ENCODE measurements around the gene TNXB.

TNXB gene

DNA sequence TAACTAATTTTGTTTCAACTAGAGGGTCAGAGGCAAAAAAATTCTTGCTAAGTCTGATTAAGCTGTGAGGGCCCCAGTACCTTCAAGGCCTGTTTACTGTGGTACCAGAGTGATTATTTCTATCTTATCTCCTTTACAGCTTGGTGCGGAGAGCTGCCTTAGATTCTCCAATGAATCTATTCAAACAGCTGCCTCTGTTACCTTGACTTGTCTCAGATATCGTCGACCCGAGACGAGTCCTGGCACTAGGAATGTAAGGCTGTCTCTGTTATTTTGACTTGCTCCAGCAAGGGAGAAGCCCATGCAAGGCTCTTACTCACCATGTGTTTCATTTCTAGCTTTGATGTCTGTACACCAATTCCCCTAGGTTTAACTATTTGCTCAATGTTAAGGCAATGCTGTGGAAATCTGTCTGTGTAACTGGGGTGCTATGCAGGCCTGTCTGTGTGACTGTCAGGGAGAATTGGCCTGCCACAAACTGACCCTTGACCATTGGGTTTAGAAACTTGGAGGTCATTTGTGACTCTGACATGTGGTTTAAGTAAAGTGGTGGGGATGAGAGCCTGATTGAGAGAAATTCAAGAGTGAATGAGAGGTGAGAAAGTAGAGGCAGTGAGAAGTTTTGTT is 31.4 kb upstream of the TNXB start:
- DNase-seq, result no peak

DNA sequence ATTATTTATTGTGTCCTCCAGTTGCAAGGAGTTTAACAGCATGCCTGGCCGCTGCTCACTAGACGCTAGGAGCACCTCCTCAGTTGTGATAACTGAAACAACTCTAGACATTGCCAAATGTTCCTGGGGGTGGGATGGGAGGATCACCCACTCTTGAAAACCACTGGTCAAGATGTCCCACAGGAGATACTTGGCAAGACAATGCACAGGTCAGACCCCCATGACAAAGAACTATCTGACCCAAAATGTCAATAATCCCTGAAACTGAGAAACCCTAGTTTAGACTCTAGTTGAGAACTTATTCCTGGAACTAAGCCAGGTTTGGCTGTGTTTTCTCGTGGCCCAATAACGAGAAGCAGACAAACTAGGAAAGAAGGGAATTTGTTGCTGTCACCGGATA is 30.5 kb upstream of the TNXB start:
- DNase-seq, result no peak

DNA sequence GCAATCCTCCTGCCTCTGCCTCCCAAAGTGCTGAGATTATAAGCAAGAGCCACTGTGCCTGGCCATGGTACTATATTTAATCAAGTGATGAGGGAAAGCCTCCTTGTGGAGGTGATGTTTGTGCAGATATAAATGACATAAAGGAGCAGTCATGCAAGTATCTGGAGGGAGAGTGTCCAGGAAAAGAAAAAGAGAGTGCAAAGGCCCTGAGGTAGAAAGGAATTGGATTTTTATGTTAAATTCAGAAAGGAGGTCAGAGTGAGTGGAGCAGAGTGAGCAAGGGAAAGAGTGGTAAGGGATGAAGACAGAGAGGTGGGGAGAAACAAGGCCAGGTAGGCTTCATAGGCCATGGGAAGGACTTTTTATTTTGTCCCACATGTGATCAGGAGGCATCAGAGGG is 28.3 kb upstream of the TNXB start:
- DNase-seq, result no peak

DNA sequence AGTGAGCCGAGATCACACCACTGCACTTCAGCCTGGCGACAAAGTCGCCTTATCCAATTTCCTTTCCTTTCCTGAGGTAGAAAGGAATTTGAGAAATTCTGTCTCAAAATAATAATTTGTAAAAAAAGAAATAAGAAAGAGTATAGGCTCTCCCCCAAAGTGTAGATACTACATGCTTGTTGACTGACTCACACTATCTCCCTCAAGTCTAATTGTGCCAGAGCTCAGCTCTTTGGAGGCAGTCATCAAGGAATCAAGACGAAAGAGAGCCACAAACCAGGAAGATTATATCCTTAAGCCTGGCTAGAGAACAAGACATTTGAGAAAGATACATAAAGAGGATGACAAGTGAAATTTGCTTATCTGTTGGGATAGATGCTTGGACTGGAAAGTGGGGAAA is 24.6 kb upstream of the TNXB start:
- no peak for DNase-seq

DNA sequence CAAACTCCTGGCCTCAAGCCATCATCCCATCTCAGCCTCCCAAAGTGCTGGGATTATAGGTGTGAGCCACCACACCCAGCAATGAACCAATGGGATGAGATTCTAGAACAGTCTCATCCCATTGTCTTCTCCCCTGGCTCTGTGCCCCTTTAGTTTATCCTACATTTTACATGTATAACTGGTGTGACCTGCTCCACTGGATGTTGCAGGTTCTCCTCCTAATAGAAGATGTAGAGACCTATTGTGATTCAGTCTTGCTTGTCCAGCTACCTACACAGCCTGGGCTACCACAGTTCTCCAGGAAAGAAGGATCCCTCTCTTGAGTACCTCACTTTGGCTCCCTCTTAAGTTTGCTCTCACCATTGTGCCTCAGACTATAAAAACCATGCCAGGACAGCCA is 23.0 kb upstream of the TNXB start:
- DNase-seq, result no peak

DNA sequence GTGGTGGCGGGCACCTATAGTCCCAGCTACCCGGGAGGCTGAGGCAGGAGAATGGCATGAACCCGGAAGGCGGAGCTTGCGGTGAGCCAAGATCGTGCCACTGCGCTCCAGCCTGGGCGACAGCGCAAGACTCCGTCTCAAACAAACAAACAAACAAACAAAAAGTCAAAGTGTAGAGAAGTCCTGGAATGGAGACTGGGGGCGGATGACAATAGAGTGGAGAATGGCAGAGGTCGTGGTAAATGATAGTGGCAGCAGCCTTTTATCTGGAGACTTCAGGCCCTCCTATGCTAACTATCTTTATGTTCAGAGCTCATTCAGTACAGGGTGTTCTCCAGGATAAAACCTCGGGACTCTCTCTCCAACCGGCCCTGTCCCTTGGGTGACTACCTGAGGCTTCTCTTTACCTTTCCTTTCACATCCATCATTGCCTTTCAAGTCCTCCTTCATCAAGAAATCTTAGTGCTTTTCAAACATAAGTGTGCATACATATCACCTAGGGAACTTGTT is 22.4 kb upstream of the TNXB start:
- no peak for DNase-seq

DNA sequence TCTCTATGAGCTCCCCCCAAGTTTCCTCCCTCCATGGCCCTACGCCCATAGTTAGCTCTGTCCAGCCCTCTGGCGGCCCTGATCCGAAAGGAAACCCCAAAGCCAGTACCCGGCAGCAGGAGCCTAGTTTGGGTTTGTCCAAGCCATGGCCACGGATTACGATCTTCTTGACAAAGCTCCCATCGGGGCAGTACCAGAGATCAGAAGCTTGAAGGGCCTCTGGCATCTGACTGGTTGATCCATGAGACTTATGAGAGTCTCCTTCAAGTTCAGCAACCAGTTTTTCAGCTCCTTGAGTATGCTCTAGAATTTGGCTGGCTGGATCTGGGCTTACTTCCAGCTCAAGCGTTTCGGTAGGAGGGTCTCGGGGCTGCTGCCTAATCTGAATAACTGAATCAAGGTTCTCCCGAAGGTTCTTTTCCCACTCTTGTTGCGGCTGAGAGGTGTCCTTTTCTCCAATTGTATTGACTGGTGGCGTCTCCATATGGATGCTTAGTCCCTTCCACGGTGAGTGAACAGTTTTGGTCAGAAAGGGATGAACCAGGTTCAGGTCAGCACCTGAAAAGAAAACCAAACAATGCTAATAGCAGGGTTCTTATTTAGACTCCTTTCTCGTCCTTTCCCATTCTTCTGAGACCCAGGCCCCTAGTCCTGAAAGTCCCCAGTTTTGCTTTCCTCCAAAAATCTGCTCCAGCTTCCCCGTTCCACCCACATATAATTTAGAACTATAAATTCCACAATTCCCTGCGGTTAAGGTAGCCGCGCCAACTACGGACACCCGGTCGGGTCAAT is 20.4 kb upstream of the TNXB start:
- no peak for DNase-seq

DNA sequence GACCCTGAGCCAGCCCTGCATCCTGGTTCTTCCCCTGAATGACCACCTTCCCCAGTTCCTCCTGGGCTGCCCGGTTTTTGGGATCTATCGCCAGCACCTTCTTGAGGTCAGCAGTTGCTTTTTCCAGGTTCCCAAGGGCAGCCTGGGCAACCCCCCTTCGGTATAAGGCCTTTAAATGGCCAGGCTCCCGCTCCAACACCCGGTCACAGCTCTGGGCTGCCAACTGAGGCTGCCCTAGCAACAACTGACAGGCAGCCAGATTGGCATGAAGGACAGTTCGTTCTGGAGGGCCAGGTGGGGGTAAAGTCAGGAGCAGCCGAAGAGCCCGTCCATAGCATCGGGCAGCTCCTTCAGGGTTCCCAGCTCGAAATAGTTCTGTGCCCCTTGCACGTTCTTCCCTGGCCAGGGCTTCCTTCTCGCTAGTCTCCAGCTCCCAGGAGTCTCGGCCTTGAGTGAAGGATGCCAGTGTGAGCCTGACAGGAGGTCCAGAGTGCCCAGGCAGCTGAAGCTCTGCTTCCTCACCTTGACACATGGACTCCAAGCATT is 19.7 kb upstream of the TNXB start:
- no peak for DNase-seq

DNA sequence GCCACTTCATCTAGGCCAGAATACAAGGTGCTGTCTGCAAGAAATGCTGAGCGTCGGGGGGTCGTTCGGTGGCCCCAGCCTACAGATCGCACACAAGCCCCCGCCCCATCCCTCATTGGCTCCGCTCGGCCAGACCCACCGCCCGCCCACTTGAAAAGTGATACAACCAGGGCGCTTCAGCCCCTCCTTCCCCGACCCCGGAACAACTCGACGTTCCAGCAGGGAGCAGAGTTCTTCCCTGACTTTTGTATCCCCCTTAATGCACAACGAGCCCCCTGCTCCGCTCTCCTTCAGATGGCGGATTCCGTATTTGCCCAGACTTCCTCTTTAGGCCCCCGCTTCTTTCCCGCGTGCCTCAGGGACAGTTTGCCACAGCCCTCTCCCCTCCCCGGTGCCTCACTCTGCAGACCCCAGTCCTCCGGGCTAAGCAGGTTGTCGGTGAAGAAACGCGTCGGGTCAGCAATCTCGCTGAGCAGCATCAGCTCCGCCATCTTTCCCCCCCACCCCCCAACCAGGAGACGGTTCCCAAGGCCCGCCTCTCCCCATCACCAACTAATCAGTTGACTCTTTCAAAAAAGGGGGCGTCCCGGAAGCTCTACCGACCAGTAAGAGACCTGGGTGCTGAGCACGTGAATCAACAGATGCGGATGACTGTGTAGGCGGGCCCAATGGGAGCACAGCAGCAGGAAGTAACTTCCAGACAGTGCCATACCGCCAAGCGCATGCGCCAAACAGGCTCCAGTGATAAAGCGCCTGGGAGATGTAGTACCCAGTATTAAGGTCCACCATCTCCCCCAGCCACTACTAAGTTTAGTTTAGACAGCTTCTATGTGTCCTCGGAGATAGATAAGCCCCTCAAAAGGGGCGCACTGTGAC is 18.8 kb upstream of the TNXB start, which contains the start of gene ATF6B:
Gene ATF6B (minus strand): TSS at position 530 of the 876 bp plus-strand sequence. CDS start 39 bp downstream, at position 491.
- peak; percentile 96 for DNase-seq

DNA sequence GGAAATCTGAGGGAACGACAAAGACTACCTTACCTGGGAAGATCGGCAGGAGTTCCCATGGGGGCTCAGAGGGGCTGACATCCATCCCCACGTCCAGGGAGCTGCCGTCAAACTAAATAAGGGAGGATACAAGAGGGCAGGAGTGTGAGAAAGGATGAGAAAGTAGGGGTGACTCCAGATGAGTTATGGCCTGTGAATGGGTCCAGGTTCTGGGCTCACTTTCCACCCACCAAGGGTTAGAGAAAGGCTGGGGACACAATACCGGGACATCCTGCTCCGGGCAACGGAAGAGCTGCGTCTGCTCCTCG is 18.2 kb upstream of the TNXB start:
- no peak for DNase-seq

DNA sequence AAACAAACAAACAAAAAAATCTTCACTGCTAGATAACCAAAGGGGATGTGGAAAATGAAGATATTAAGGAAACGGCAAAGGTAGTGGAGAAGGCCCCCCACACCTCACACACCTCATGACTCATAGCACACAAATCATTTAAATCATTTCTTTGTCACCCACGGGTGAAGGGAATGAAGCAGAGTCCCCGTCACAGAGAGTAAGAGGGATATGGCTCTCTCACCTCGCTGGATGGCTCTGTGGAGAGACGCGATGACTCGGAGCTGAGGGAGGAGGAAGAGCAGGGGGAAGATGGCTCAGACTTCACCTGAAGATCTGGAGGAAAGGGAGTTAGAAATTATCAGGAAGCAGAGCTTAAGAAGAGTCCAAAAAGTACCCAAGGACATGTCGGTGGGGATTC is 17.7 kb upstream of the TNXB start:
- no peak for DNase-seq

DNA sequence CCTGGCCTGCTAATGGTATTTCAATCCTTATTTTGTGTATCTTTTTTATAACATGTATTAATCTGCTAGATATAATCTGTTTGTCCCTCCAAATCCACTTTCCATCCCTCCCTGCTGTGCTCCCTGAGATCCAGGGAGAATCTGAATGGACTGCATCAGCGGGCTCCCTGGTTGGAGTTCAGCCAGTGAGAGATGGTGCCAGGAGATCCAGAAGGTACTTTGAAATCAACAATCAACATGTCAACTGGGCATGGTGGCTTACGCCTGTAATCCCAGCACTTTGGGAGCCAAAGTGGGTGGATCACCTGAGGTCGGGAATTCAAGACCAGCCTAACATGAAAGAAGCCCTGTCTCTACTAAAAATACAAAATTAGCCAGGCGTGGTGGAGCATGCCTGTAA is 14.5 kb upstream of the TNXB start:
- no peak for DNase-seq

DNA sequence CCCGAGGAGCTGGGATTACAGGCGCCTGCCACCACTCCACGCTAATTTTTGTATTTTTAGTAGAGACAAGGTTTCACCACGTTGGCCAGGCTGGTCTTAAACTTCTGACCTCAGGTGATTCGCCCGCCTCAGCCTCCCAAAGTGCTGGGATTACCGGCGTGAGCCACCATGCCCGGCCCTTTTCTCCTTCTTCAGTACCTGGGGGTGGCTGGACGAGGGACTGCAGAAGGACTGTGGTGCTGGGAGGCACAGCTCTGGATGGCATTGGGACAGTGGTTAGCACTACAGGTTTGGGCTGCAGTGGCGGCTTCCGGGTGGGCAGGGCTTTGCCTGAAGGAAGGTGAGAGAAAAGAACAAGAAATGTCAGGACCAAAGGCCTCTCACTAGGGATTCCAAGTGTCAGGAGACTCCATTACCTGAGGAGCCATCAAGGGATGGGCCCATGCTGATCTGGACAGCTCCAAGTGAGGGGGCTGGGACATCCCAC is 11.5 kb upstream of the TNXB start:
- DNase-seq, result no peak

DNA sequence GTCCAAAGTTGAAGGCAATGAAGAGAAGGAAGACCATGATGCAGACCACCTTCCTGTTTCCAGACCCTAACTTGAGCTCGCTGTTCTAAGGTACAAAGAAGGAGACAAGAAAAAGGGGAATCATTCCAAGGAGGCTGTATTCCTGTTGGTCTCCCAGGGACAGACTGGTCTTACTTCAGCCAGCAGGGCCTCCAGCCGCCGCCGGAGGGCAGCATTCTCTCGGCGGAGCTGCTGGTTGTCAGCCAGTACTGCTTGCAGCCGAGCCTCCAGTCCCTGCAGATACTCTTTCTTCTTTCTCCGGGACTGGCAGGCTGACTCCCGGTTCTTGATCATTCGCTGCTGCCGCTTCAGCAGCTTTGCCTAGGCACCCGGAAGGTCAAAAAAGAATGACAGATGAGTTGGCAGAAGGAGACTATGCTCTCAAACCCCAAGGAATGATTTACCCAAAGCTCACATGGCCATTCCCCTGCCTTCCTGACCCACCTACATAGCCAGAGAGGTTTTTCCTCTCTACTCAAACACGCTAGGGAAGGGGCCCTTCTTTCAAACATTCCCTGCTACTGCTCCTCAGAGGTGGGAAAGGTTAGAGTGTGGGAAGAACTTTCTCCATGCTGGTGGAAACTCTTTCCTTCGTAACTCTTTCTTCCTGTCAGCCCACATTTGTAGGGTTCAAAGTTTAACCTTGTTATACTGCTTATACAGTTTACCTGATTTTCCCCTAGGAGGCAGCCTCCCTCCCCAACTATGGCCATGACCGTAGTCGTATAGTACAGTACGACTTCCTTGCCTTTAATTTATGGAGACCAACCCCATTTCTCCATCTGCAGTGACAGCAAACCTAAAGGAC is 9.9 kb upstream of the TNXB start:
- peak; percentile 69 for DNase-seq

DNA sequence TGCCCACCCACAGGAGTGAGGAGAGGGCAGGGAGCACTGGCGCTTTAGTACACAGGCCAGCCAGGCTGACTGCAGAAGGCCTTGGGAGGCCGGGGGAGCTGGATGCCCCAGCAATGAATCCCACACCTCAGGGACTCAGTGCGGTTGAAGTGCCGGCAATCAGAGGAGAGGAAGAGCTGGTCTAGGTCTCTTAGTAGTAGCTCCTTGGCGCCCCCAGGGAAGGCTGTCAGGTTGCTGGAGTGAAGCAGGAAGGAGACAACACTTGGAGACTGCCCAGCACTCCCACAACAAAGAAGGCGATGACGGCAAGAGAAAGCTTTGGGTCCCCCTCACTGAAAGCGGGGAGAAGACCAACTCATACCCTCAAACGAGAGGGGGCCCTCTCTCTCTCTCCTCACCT is 8.3 kb upstream of the TNXB start:
- DNase-seq, result no peak

DNA sequence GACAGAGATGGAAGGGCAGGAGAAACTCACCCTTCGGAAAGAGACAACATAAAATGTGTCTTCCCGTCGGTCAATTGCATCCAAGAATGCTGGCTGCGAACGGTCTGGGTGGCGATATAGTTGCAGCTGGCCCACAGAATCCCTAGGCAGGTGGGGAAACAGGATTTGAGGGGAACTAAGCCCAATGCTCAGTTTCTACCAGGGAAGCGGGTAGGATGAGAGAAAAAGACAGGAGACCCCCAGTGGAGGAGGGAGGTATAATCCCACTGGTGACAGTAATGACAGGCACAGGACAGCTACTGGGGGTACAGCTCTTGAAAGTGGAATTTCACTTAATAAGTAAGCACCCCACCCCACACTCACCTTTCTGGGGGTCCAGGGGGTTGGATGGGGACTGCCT is 7.5 kb upstream of the TNXB start:
- no peak for DNase-seq

DNA sequence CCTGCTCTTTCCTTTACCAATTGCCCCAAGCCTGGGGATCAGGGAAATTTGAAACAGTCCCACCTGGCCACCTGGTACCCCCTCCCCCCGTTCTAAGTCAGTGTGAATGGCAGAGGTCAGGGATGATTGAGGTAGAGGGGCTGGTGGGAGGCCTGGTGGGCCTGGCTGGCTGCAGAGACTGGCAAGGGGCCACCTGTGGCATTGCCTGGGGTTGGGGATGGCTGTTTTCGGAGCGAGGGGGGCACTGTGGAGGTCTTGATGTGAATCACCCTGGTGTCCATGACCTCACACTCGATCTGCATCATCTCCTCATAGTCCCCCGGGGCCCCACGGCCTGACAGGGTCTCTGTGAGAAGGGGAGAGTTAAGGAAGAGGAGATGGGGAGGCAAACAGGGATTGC is 6.5 kb upstream of the TNXB start:
- DNase-seq, result no peak

DNA sequence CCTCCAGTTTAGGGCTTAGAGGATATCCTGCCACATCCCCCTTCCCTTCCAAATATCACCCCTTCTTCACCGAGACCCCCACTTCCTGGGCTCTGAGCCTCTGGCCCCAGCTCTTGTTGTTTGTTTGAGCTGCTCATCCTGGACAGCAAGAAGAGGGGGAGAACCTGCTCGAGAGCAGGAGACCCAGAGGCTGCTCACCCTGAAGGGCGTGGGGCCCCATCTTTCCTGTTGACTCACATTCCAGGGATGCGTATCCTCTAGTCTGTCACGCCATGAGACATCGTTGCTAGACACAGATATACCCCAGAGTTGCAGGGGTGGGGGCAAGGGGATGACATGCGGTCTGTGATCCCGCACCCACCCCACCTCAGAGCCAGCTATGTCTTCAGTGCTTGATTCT is 5.7 kb upstream of the TNXB start:
- no peak for DNase-seq

DNA sequence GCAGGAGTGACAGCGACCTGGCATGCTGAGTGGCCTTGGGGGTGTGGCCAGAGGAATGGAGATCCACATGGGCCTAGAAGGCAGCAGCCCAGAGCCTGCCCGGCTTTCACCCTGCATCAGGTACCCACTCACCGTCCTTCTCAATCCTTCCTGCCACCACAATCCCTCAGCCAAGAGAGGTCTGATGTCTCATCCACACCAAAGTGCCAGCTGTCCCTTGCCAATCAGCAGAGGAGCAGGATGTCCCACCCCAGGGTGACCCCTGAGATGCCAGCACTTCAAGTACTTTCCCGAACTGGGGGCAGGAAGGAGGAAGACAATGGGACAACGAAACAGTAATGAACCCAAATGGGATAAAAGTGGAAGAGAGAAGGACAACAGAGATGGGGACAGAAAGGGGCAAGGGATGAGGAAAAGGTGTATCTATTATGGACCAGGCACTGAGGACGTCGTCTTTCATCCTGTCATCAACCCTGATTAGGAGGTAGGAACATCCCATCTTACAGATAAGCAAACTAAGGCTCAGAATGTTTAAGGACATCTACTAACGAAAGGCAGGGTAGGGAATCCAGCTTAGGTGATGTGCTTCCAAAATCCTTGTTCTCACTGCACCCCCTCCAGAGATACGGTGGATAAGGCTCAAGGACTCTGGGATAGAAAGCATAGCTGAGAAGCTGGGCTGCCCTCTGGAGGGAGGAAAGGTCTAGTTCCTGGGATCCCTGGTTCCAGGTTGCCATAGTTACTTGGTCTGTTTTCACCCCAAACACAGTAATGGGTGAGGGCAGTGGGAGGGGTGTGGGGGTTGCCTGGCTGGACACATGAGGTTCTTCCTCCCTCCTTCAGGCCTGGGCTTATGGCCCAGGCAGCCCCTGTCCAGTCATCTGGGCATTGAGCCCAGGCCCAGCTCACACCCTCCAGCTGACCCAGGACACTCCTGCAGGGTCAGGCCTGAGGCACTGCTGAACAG is 4.5 kb upstream of the TNXB start:
- no peak for DNase-seq

DNA sequence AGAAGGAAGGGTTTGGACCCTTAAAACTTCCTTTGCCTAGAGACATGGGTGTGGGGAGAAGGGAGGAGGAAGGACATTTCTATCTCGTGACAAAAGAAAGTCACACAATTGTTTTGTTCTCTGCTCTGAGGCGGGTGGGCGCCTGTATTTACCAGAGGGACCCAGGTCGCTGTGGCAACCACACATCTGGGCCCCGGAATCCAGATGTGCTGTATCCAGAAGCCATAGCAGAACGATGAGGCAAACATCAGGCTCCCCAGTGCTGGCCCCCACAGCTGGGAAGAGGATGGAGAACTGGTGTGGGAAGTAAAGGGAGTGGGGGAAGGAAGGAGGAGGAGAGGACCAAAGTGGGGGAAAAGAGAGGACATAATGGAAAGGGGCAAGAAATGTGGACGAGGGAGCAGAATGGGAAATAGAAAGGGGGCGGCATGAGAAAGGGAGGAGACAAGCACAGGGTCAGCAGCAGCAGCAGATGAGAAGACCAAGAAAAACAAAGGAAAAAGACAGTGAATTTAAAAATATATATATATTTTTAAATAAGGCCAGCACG is 3.4 kb upstream of the TNXB start:
- DNase-seq, result no peak

All from stimulated activated CD4-positive, alpha-beta T cell treated with anti-CD3 and anti-CD28 coated beads, Interleukin-4, amount 100 ng/mL, for 1 hour (primary cell).